RWPE2 (cell line): ENCODE results near the gene TMEM151A.
"Not testable (repeated sequence)": the region's sequence is repeated elsewhere in the genome, so short reads cannot be mapped to it uniquely, and the experiment has no call there.

Experiments
- ATAC-seq: fragments of 200-7000 bp; cut with Tn5 transposase; 3 replicates; pipeline ENCODE4 v1.9.1; 2021; ENCODE audit warnings: low read depth
- DNase-seq: peaks from one replicate; pipeline ENCODE4 v3.0.0-alpha.2; 2020; ENCODE audit warnings: low spot score
- H3K27ac ChIP-seq: fragments of 450-650 bp; 2 replicates; pipeline ENCODE4 v1.5.1; 2017; ENCODE audit warnings: mild to moderate bottlenecking; ENCODE audit not compliant: poor library complexity, severe bottlenecking
- H3K27me3 ChIP-seq: fragments of 250-450 bp; sonication (Bioruptor Pico); 2 replicates; pipeline ENCODE4 v1.5.1; 2021; ENCODE audit warnings: mild to moderate bottlenecking, moderate library complexity; ENCODE audit not compliant: insufficient read depth, poor library complexity, severe bottlenecking
- H3K36me3 ChIP-seq: fragments of 250-450 bp; sonication (Bioruptor Pico); 2 replicates; pipeline ENCODE4 v1.5.1; 2020; ENCODE audit warnings: low read depth, mild to moderate bottlenecking, moderate library complexity
- H3K4me1 ChIP-seq: fragments of 250-450 bp; sonication (Bioruptor Pico); 2 replicates; pipeline ENCODE4 v1.5.1; 2021; ENCODE audit warnings: mild to moderate bottlenecking, moderate library complexity; ENCODE audit not compliant: insufficient read depth, poor library complexity, severe bottlenecking
- H3K4me3 ChIP-seq: fragments of 250-450 bp; sonication (Bioruptor Pico); 2 replicates; pipeline ENCODE4 v1.5.1; 2021; ENCODE audit warnings: mild to moderate bottlenecking, moderate library complexity; ENCODE audit not compliant: severe bottlenecking
- H3K9me3 ChIP-seq: fragments of 250-450 bp; sonication (Bioruptor Pico); 2 replicates; pipeline ENCODE4 v1.5.1; 2021; ENCODE audit warnings: mild to moderate bottlenecking, moderate library complexity; ENCODE audit not compliant: severe bottlenecking
- CTCF ChIP-seq: fragments of 450-650 bp; IDR thresholded peaks from one replicate; pipeline ENCODE4 v1.5.1; 2017; ENCODE audit warnings: mild to moderate bottlenecking, moderate library complexity; ENCODE audit not compliant: poor library complexity, severe bottlenecking

Gene TMEM151A

GRCh38 chr11:66247801-66248200 is 43.9 kb upstream of the TMEM151A start:
- no peaks in the 10 kb centered on the region for H3K4me1 ChIP-seq

GRCh38 chr11:66248903-66249302 is 42.8 kb upstream of the TMEM151A start:
- no peak for TF ChIP-seq CTCF
- Histone ChIP-seq H3K27me3 (no peaks in the 10 kb centered on the region), H3K9me3 (no peaks in the 10 kb centered on the region), H3K4me3 (no peak overlapping the region), H3K27ac (no peak overlapping the region), H3K4me1 (no peaks in the 10 kb centered on the region), H3K36me3 (no peaks in the 10 kb centered on the region)
- DNase-seq (no peak), ATAC-seq (no peak)

More at GRCh38 chr11:66247801-66248200, 43.9 kb upstream of the TMEM151A start:
- no peak overlapping the region for H3K4me3 ChIP-seq
- no peaks in the 10 kb centered on the region for H3K9me3 ChIP-seq
- H3K36me3 ChIP-seq: no peaks in the 10 kb centered on the region
- no peak overlapping the region for H3K27ac ChIP-seq
- DNase-seq (no peak), ATAC-seq (no peak)
- no peaks in the 10 kb centered on the region for H3K27me3 ChIP-seq
- TF ChIP-seq CTCF: no peak

GRCh38 chr11:66251809-66252208 is 39.9 kb upstream of the TMEM151A start:
- no peak for ATAC-seq
- TF ChIP-seq CTCF: no peak
- H3K4me3 ChIP-seq: no peak overlapping the region
- no peak for DNase-seq
- no peak overlapping the region for H3K27ac ChIP-seq
- H3K4me1 ChIP-seq: no peaks in the 10 kb centered on the region
- no peaks in the 10 kb centered on the region for H3K36me3 ChIP-seq
- H3K27me3 ChIP-seq: no peaks in the 10 kb centered on the region
- no peaks in the 10 kb centered on the region for H3K9me3 ChIP-seq

- not testable (repeated sequence) for H3K36me3 ChIP-seq, DNase-seq, ATAC-seq, H3K4me1 ChIP-seq, H3K9me3 ChIP-seq, H3K27me3 ChIP-seq, H3K4me3 ChIP-seq, H3K27ac ChIP-seq
Observed at GRCh38 chr11:66253081-66253480, 38.6 kb upstream of the TMEM151A start.

- H3K27ac ChIP-seq: peak overlapping the region; percentile 72
- TF ChIP-seq CTCF: peak; percentile 78
Observed at GRCh38 chr11:66258473-66258893, 33.2 kb upstream of the TMEM151A start.

More at GRCh38 chr11:66258473-66258893, 33.2 kb upstream of the TMEM151A start:
- H3K4me3 ChIP-seq: peak overlapping the region; percentile 74
- H3K9me3 ChIP-seq: no peaks in the 10 kb centered on the region
- ATAC-seq: peak; percentile 1; the same call in 2 of the 3 replicates
- DNase-seq: peak; percentile 55
- no peaks in the 10 kb centered on the region for H3K4me1 ChIP-seq
- no peaks in the 10 kb centered on the region for H3K27me3 ChIP-seq
- peaks cover 21% of the 10 kb centered on the region for H3K36me3 ChIP-seq
